GM19035 (cell line): ENCODE results near the gene KCNK2.
A peak's percentile ranks its signal among the peaks of the same experiment; 100 is the strongest.

Source experiments
- ATAC-seq: cut with Tn5 transposase; IDR thresholded peaks from one replicate; pipeline ENCODE4 v1.9.1; 2021; ENCODE audit not compliant: unreplicated experiment

Gene KCNK2

GRCh38 chr1:215082532-215083382, at the start of gene KCNK2:
KCNK2 (plus strand) TSS chr1:215082737; CDS start chr1:215083386, 649 bp downstream.
- ATAC-seq: no peak

GRCh38 chr1:215032911-215033526, 49.5 kb upstream of the KCNK2 start:
- no peak for ATAC-seq

- ATAC-seq: no peak
Observed at GRCh38 chr1:215040190-215040589, 42.3 kb upstream of the KCNK2 start.

GRCh38 chr1:215043401-215043800, 39.1 kb upstream of the KCNK2 start:
- no peak for ATAC-seq

GRCh38 chr1:215044151-215044550, 38.4 kb upstream of the KCNK2 start:
- no peak for ATAC-seq

GRCh38 chr1:215045698-215046308, 36.7 kb upstream of the KCNK2 start:
- ATAC-seq: no peak

GRCh38 chr1:215052256-215053015, 30.1 kb upstream of the KCNK2 start:
- ATAC-seq: no peak

- no peak for ATAC-seq
Observed at GRCh38 chr1:215054266-215054665, 28.3 kb upstream of the KCNK2 start.

GRCh38 chr1:215055281-215055935, 27.1 kb upstream of the KCNK2 start:
- no peak for ATAC-seq

- ATAC-seq: no peak
Observed at GRCh38 chr1:215056584-215056983, 26.0 kb upstream of the KCNK2 start.

- no peak for ATAC-seq
Observed at GRCh38 chr1:215059947-215060346, 22.6 kb upstream of the KCNK2 start.

GRCh38 chr1:215064327-215064726, 18.2 kb upstream of the KCNK2 start:
- no peak for ATAC-seq

GRCh38 chr1:215071078-215071477, 11.5 kb upstream of the KCNK2 start:
- ATAC-seq: no peak

GRCh38 chr1:215076322-215076721, 6.2 kb upstream of the KCNK2 start:
- peak; percentile 62 for ATAC-seq

GRCh38 chr1:215079456-215079855, 3.1 kb upstream of the KCNK2 start:
- no peak for ATAC-seq

GRCh38 chr1:215081661-215082531, 641 bp upstream of the KCNK2 start:
- ATAC-seq: no peak

- ATAC-seq: no peak
Observed at GRCh38 chr1:215083383-215083961, 935 bp downstream of the KCNK2 start.

- no peak for ATAC-seq
Observed at GRCh38 chr1:215084621-215085020, 2.1 kb downstream of the KCNK2 start.

- ATAC-seq: no peak
Observed at GRCh38 chr1:215087603-215088002, 5.1 kb downstream of the KCNK2 start.
